SK-N-SH (cell line): ENCODE data around the gene HPX.

Experiments
- SMC3 ChIP-seq: IDR thresholded peaks from 2 replicates; pipeline ENCODE4 v1.6.1; 2012; ENCODE audit warnings: low read depth, low read length, improper control_type of control experiment
- TF ChIP-seq, protein P1 (sequence below): fragments of 150-350 bp; IDR thresholded peaks from 2 replicates; pipeline ENCODE4 v1.6.1; 2017; ENCODE audit warnings: antibody characterized with exemption, low read length, low read depth, borderline replicate concordance

DNA sequence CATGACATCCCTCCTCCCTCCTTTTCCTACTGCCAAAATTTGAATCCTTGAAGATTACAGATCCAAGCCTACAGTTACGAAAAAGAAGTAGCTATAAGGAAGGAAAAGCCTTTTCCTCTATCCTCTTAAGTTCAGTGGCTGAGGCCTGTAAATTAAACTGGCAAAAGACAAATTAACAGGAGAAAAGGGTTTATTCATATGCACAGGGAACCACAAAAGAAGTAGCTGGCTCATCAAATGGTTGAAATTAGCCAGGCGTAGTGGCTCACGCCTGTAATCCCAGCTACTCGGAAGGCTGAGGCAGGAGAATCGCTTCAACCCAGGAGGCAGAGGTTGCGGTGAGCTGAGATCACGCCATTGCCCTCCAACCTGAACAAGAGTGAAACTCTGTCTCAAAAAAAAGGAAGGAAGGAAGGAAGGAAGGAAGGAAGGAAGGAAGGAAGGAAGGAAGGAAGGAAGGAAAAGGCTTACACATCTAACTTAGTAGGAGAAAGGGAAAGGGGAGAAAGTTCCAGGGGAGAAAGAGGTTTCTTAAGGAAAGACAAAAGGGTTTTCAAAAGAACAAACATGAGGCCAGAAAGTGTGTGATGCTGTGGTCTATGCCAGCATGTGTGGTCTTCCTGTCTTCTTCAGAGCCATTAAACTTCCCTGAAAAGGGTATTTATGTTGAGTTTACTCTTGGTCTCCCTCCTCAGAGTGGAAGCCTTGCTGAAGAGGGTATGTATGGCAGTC lies 55.6 kb downstream of the HPX start:
- no peak for TF ChIP-seq SMC3
- TF ChIP-seq, protein P1, sequence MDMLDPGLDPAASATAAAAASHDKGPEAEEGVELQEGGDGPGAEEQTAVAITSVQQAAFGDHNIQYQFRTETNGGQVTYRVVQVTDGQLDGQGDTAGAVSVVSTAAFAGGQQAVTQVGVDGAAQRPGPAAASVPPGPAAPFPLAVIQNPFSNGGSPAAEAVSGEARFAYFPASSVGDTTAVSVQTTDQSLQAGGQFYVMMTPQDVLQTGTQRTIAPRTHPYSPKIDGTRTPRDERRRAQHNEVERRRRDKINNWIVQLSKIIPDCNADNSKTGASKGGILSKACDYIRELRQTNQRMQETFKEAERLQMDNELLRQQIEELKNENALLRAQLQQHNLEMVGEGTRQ: no peak
